ENCODE measurements around the gene ARID5B.
A peak's percentile ranks its signal among the peaks of the same experiment; 100 is the strongest.
"Not testable (repeated sequence)": the region's sequence is repeated elsewhere in the genome, so short reads cannot be mapped to it uniquely, and the experiment has no call there.

Gene ARID5B

GRCh38 chr10:62025901-62026879, 124.7 kb downstream of the ARID5B start:
- Histone ChIP-seq H3K4me3 (ENCODE audit: low read depth, low read length) (peak overlapping the region; percentile 8; the same call in 1 of the 2 replicates), H3K4me1 (ENCODE audit: control insufficient read depth, insufficient read depth, low read length, unreplicated experiment) (peaks cover 45% of the 10 kb centered on the region), H3K36me3 (ENCODE audit: insufficient read depth, low read length) (no peaks in the 10 kb centered on the region), H3K27me3 (ENCODE audit: insufficient read depth, low read length) (no peaks in the 10 kb centered on the region), H3K79me2 (ENCODE audit: control insufficient read depth, insufficient read depth, low read length, unreplicated experiment) (no peaks in the 10 kb centered on the region), H3K27ac (ENCODE audit: low read depth, low read length) (peak overlapping the region; percentile 76), H2AFZ (ENCODE audit: low read length, unreplicated experiment) (no peak overlapping the region)

GRCh38 chr10:62027841-62028501, 126.5 kb downstream of the ARID5B start:
- H3K27me3 ChIP-seq (ENCODE audit: insufficient read depth, low read length): no peaks in the 10 kb centered on the region
- H3K27ac ChIP-seq (ENCODE audit: low read depth, low read length): peak overlapping the region; percentile 89
- H3K79me2 ChIP-seq (ENCODE audit: control insufficient read depth, insufficient read depth, low read length, unreplicated experiment): no peaks in the 10 kb centered on the region
- H2AFZ ChIP-seq (ENCODE audit: low read length, unreplicated experiment): no peak overlapping the region
- no peak overlapping the region for H3K4me3 ChIP-seq (ENCODE audit: low read depth, low read length)
- peaks cover 45% of the 10 kb centered on the region for H3K4me1 ChIP-seq (ENCODE audit: control insufficient read depth, insufficient read depth, low read length, unreplicated experiment)
- no peaks in the 10 kb centered on the region for H3K36me3 ChIP-seq (ENCODE audit: insufficient read depth, low read length)

GRCh38 chr10:62028502-62028842, 127.0 kb downstream of the ARID5B start:
- H3K79me2 ChIP-seq (ENCODE audit: control insufficient read depth, insufficient read depth, low read length, unreplicated experiment); H3K4me3 ChIP-seq (ENCODE audit: low read depth, low read length); H2AFZ ChIP-seq (ENCODE audit: low read length, unreplicated experiment); H3K27me3 ChIP-seq (ENCODE audit: insufficient read depth, low read length); H3K36me3 ChIP-seq (ENCODE audit: insufficient read depth, low read length): not testable (repeated sequence)
- Histone ChIP-seq H3K27ac (ENCODE audit: low read depth, low read length) (peak overlapping the region; percentile 89), H3K4me1 (ENCODE audit: control insufficient read depth, insufficient read depth, low read length, unreplicated experiment) (peaks cover 45% of the 10 kb centered on the region)

- Histone ChIP-seq H3K79me2 (ENCODE audit: control insufficient read depth, insufficient read depth, low read length, unreplicated experiment) (no peaks in the 10 kb centered on the region), H3K27ac (ENCODE audit: low read depth, low read length) (peak overlapping the region; percentile 89)
These were observed 127.9 kb downstream of the ARID5B start for GRCh38 chr10:62029401-62029800.

GRCh38 chr10:62031507-62031906, 130.0 kb downstream of the ARID5B start:
- H3K27ac ChIP-seq (ENCODE audit: low read depth, low read length): no peak overlapping the region

More at GRCh38 chr10:62029401-62029800, 127.9 kb downstream of the ARID5B start:
- Histone ChIP-seq H3K27me3 (ENCODE audit: insufficient read depth, low read length) (no peaks in the 10 kb centered on the region), H3K4me1 (ENCODE audit: control insufficient read depth, insufficient read depth, low read length, unreplicated experiment) (peaks cover 45% of the 10 kb centered on the region), H2AFZ (ENCODE audit: low read length, unreplicated experiment) (no peak overlapping the region), H3K4me3 (ENCODE audit: low read depth, low read length) (no peak overlapping the region), H3K36me3 (ENCODE audit: insufficient read depth, low read length) (no peaks in the 10 kb centered on the region)

GRCh38 chr10:62033125-62033524, 131.6 kb downstream of the ARID5B start:
- no peak overlapping the region for H2AFZ ChIP-seq (ENCODE audit: low read length, unreplicated experiment)
- H3K27me3 ChIP-seq (ENCODE audit: insufficient read depth, low read length): no peaks in the 10 kb centered on the region
- H3K27ac ChIP-seq (ENCODE audit: low read depth, low read length): no peak overlapping the region
- H3K4me1 ChIP-seq (ENCODE audit: control insufficient read depth, insufficient read depth, low read length, unreplicated experiment): peaks cover 27% of the 10 kb centered on the region
- H3K4me3 ChIP-seq (ENCODE audit: low read depth, low read length): no peak overlapping the region
- H3K79me2 ChIP-seq (ENCODE audit: control insufficient read depth, insufficient read depth, low read length, unreplicated experiment): no peaks in the 10 kb centered on the region
- no peaks in the 10 kb centered on the region for H3K36me3 ChIP-seq (ENCODE audit: insufficient read depth, low read length)

More at GRCh38 chr10:62031507-62031906, 130.0 kb downstream of the ARID5B start:
- Histone ChIP-seq H3K4me3 (ENCODE audit: low read depth, low read length) (no peak overlapping the region), H2AFZ (ENCODE audit: low read length, unreplicated experiment) (no peak overlapping the region), H3K36me3 (ENCODE audit: insufficient read depth, low read length) (no peaks in the 10 kb centered on the region), H3K27me3 (ENCODE audit: insufficient read depth, low read length) (no peaks in the 10 kb centered on the region), H3K79me2 (ENCODE audit: control insufficient read depth, insufficient read depth, low read length, unreplicated experiment) (no peaks in the 10 kb centered on the region), H3K4me1 (ENCODE audit: control insufficient read depth, insufficient read depth, low read length, unreplicated experiment) (peaks cover 27% of the 10 kb centered on the region)

- Histone ChIP-seq H3K27ac (ENCODE audit: low read depth, low read length) (no peak overlapping the region), H3K79me2 (ENCODE audit: control insufficient read depth, insufficient read depth, low read length, unreplicated experiment) (no peaks in the 10 kb centered on the region), H3K4me3 (ENCODE audit: low read depth, low read length) (no peak overlapping the region), H3K27me3 (ENCODE audit: insufficient read depth, low read length) (no peaks in the 10 kb centered on the region), H2AFZ (ENCODE audit: low read length, unreplicated experiment) (no peak overlapping the region), H3K4me1 (ENCODE audit: control insufficient read depth, insufficient read depth, low read length, unreplicated experiment) (peaks cover 29% of the 10 kb centered on the region), H3K36me3 (ENCODE audit: insufficient read depth, low read length) (no peaks in the 10 kb centered on the region)
These were observed 132.7 kb downstream of the ARID5B start for GRCh38 chr10:62034096-62034640.

GRCh38 chr10:62036186-62037081, 134.9 kb downstream of the ARID5B start:
- H3K27me3 ChIP-seq (ENCODE audit: insufficient read depth, low read length): no peaks in the 10 kb centered on the region
- peaks cover 43% of the 10 kb centered on the region for H3K4me1 ChIP-seq (ENCODE audit: control insufficient read depth, insufficient read depth, low read length, unreplicated experiment)
- H3K36me3 ChIP-seq (ENCODE audit: insufficient read depth, low read length): no peaks in the 10 kb centered on the region
- no peaks in the 10 kb centered on the region for H3K79me2 ChIP-seq (ENCODE audit: control insufficient read depth, insufficient read depth, low read length, unreplicated experiment)
- H3K4me3 ChIP-seq (ENCODE audit: low read depth, low read length): no peak overlapping the region
- no peak overlapping the region for H2AFZ ChIP-seq (ENCODE audit: low read length, unreplicated experiment)
- H3K27ac ChIP-seq (ENCODE audit: low read depth, low read length): peak overlapping the region; percentile 59; the same call in 1 of the 2 replicates

GRCh38 chr10:62037166-62037831, 135.8 kb downstream of the ARID5B start:
- H3K27me3 ChIP-seq (ENCODE audit: insufficient read depth, low read length): no peaks in the 10 kb centered on the region
- peaks cover 47% of the 10 kb centered on the region for H3K4me1 ChIP-seq (ENCODE audit: control insufficient read depth, insufficient read depth, low read length, unreplicated experiment)
- H3K36me3 ChIP-seq (ENCODE audit: insufficient read depth, low read length): no peaks in the 10 kb centered on the region
- H3K27ac ChIP-seq (ENCODE audit: low read depth, low read length): peak overlapping the region; percentile 59
- H3K4me3 ChIP-seq (ENCODE audit: low read depth, low read length): no peak overlapping the region
- no peak overlapping the region for H2AFZ ChIP-seq (ENCODE audit: low read length, unreplicated experiment)
- no peaks in the 10 kb centered on the region for H3K79me2 ChIP-seq (ENCODE audit: control insufficient read depth, insufficient read depth, low read length, unreplicated experiment)
